Measurements from ENCODE around the gene TAMALIN. TPM values are rescaled to one million over a fixed set of nuclear protein-coding genes. Genes with fewer than 3 reads are reported as not detected.

The TAMALIN gene
- total and polyA plus RNA-seq, 2 of the 4 experiments (the other 2 are of a cell fraction) = 2.7 to 5.3 TPM

GRCh38 chr12:52055731-52056711 is 49.3 kb downstream of the TAMALIN start:
- H4K91ac ChIP-seq (ENCODE audit: insufficient read depth, low read depth, low read length) = no peak overlapping the region
- no peak overlapping the region for H2BK120ac ChIP-seq (ENCODE audit: low read depth, low read length)
- no TSS peak for BruUV-seq (replicated peaks)
- no peak for TF ChIP-seq RFX5 (IDR thresholded peaks at IDR 0.05; ENCODE audit: low read depth, low read length)
- 0 out of 2 replicates have a peak, but pooled peaks have one; percentile 40 for TF ChIP-seq USF2 (IDR thresholded peaks at IDR 0.05; ENCODE audit: low read depth, low read length)
- peak; percentile 65 for TF ChIP-seq POLR2A (IDR thresholded peaks at IDR 0.05; ENCODE audit: low read depth, low read length)
- no peak for TF ChIP-seq RCOR1 (IDR thresholded peaks at IDR 0.05; ENCODE audit: insufficient replicate concordance, low read length)
- TF ChIP-seq ELK1 (IDR thresholded peaks at IDR 0.05; ENCODE audit: borderline replicate concordance, low read depth, low read length) = no peak
- TF ChIP-seq CTCF (conservative IDR thresholded peaks at IDR 0.05; ENCODE audit: low read depth, low read length) = no peak
- TF ChIP-seq SMC3 (IDR thresholded peaks at IDR 0.05; ENCODE audit: low read depth, low read length) = no peak
- no peak for TF ChIP-seq FOS (IDR thresholded peaks at IDR 0.05; ENCODE audit: low read depth, low read length)
- TF ChIP-seq CHD1 (IDR thresholded peaks at IDR 0.05; ENCODE audit: low read depth, low read length) = peak; percentile 44; the same call in 1 of the 2 replicates
- TF ChIP-seq NFE2L2 (IDR thresholded peaks at IDR 0.05; ENCODE audit: low read depth, low read length) = no peak
- no peak for TF ChIP-seq MXI1 (IDR thresholded peaks at IDR 0.05; ENCODE audit: borderline replicate concordance, low read depth, low read length)
- TF ChIP-seq MAZ (IDR thresholded peaks at IDR 0.05; ENCODE audit: borderline replicate concordance, low read depth, low read length) = 0 out of 2 replicates have a peak, but pooled peaks have one; percentile 27
- no peak for TF ChIP-seq CEBPB (IDR thresholded peaks at IDR 0.05; ENCODE audit: low read depth, low read length)
- no peak for TF ChIP-seq MAFK (IDR thresholded peaks at IDR 0.05; ENCODE audit: low read depth, low read length)

More at GRCh38 chr12:52055731-52056711, 49.3 kb downstream of the TAMALIN start:
- Histone ChIP-seq H2AK5ac (ENCODE audit: low read depth, low read length) (no peak overlapping the region), H2AK9ac (replicated peaks; ENCODE audit: low read depth, low read length, poor library complexity) (no peak overlapping the region), H2BK15ac (ENCODE audit: low read depth, low read length) (no peak overlapping the region), H2AFZ (replicated peaks; ENCODE audit: low read length, poor library complexity) (no peak overlapping the region), H3K27ac (ENCODE audit: insufficient read depth, low read length) (no peak overlapping the region), H3K14ac (replicated peaks; ENCODE audit: low read depth, low read length) (no peak overlapping the region), H3K27me3 (ENCODE audit: control insufficient read depth, insufficient read depth, low read length) (no peaks in the 10 kb centered on the region), H4K20me1 (ENCODE audit: insufficient read depth, low read length) (peaks cover 46% of the 10 kb centered on the region), H3K79me1 (ENCODE audit: low read depth in 1 of 2, low read length in 2 of 2) (peaks cover 0 to 43% of the 10 kb centered on the region in 2 experiments; a peak in 2 of 4 replicates), H2BK5ac (ENCODE audit: low read depth, low read length, poor library complexity, severe bottlenecking) (no peak overlapping the region), H3K4me3 (ENCODE audit: insufficient read depth, low read depth, low read length) (no peak overlapping the region), H3K4ac (ENCODE audit: low read depth, low read length) (no peak overlapping the region), H3K36me3 (ENCODE audit: control insufficient read depth, insufficient read depth, low read length) (peaks cover 46% of the 10 kb centered on the region), H3K9me3 (ENCODE audit: control insufficient read depth, insufficient read depth, low read length) (no peaks in the 10 kb centered on the region), H3K4me2 (ENCODE audit: low read depth, low read length) (no peak overlapping the region), H3K4me1 (ENCODE audit: control insufficient read depth, insufficient read depth, low read length) (peaks cover 11% of the 10 kb centered on the region), H3K18ac (ENCODE audit: low read depth, low read length) (no peak overlapping the region), H4K8ac (ENCODE audit: low read depth in 2 of 2, low read length in 2 of 2) (no peak overlapping the region), H3K9ac (ENCODE audit: low read depth, low read length) (no peak overlapping the region), H3K9me1 (ENCODE audit: insufficient read depth, low read length) (peaks cover 6% of the 10 kb centered on the region; the same call in 1 of the 2 replicates), H3K56ac (ENCODE audit: extremely low read depth, insufficient read depth, low read length) (no peak overlapping the region), H3K23ac (ENCODE audit: low read depth, low read length) (no peak overlapping the region), H2BK20ac (ENCODE audit: low read depth, low read length) (no peak overlapping the region), H4K5ac (ENCODE audit: low read depth, low read length) (no peak overlapping the region)
- dilution Hi-C loops (cut with HindIII; ENCODE audit: low sequenced_read_pairs, unreplicated experiment) (no loop called here), intact Hi-C loops (cut with micrococcal nuclease) (no loop called here), in situ Hi-C loops (cut with MboI; ENCODE audit: low sequenced_read_pairs) (no loop called here)
- no peak for ATAC-seq (ENCODE audit: low read depth)
- CTCF ChIA-PET = no interaction called here
- DNase-seq = peak; percentile 56
- 94% methylated on average over 7 of the region's 27 CpGs; no CpG with 5 or more reads in 1 of the 2 experiments for WGBS, 2 experiments (ENCODE audit: extremely low coverage in 2 of 2, insufficient read length in 1 of 2)
- POLR2A ChIA-PET (ENCODE audit: unreplicated experiment) = no interaction called here
